Activated CD4-positive, CD25-positive, alpha-beta regulatory T cell (primary cell): Measurements from ENCODE around the gene ABTB1.

Experiments used
- DNase-seq, 4 experiments: peaks; one replicate each; lab custom pipeline; 2025; lab: John Stamatoyannopoulos, UW

Gene ABTB1

GRCh38 chr3:127687228-127687737 is 14.5 kb downstream of the ABTB1 start:
- DNase-seq, result no peak

DNA sequence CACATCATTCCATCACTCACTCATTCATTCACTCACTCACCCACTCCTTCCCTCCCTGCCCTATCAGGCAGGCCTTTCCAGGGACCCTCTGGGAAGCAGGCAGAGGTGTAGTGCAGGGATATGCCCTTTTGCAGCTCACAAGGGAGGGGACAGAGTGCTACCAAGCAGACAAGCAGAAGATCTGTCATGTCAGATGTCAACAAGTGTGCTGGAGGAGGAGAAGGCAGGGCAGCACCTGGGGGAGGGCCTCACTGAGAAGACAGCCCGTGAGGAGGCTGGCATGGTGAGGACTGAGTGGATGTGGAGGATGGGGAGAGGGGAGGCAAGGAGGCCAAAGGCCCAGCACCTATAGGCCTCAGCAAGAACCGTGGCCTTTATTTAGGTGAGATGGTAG is 15.3 kb downstream of the ABTB1 start:
- no peak for DNase-seq

GRCh38 chr3:127688416-127689265 is 15.9 kb downstream of the ABTB1 start:
- DNase-seq, result no peak

DNA sequence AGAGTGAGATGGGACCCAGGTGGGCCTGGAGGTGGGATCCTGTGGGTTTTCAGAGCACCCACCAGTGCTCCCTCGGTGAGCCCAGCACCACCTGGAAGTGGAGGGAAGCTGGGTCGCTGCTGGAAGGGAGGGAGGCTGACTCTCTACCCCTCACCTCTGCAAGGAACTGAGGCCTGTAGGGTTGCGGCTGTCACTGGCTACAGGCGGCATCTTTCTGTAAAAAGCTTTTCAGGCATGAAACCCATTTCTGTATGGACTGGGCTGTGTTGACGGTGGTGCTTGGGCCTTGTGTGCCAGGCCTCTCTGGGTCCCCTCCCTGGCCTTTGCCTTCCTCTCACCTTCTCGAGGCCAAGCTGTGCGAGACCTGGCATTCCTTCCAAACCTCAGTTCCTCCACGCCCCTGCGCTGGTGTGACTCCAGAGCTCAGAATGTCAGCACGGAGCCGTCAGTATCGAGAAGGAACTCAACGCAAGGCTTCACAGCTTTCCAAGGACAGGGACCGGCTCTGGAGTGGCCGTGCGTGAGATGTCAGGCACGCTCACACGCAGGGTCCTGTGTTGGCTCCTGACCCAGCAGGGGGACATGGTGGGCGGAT is 16.6 kb downstream of the ABTB1 start:
- no peak for DNase-seq

GRCh38 chr3:127690106-127690505 is 17.4 kb downstream of the ABTB1 start:
- DNase-seq, result no peak

DNA sequence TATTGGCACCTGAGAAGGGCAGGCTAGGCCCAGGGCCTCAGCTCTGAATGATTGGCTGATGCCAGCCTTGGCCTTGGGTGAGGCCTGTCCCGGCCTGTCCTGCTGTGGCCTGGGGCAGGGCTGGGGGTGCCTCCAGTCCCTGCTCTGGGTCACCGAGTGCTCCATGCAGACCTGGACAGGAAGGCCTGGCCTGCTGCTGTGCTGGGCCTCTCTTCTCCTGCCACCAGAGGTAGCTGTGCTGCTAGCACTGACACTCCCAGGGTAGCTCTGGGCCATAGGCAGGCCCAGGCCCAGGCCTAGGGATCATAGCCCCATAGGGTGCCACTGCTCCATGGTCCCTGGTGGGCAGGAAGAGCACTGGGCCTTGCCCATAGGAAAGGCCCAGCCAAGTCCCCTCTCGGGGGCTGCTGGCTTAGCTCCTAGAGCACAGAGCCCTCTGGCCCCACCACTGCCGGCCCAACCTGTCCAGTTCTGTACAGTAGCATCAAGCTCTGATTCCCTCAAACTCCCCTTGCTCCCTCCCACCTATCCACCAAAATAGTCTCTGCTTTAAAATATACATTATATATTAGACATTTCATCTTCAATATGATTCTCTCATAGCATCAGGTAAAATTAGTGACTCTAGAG is 18.2 kb downstream of the ABTB1 start:
- no peak for DNase-seq

- no peak for DNase-seq
Observed at GRCh38 chr3:127691489-127691888, 18.7 kb downstream of the ABTB1 start.

- DNase-seq, result no peak
Observed at GRCh38 chr3:127691974-127692373, 19.2 kb downstream of the ABTB1 start.

- DNase-seq, result no peak
Observed at GRCh38 chr3:127692501-127693335, 20.0 kb downstream of the ABTB1 start.

DNA sequence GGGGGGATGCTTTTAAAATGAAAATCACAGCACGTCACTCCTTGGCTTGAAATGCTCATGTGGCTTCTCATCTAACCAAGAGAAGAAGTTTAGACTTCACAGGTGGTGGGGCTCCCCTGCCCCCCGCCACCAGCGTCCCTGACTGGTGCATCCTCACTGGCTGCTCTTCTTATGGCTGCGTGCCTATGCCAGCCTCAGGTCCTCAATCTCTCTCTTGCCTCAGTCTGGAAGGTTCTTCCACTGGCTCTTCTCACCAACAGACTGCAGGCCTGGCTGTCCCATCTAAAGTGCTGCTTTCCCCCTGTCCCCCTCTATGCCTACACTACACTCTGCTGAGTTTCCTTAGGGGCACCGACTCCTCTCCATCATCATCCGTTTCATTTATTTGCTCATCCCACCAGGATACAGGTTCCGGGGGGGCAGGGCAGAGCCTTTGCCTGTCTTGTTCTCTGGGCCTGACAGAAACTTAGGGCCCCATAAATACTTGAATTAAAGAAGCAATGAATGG is 20.6 kb downstream of the ABTB1 start:
- no peak for DNase-seq

- DNase-seq, result no peak
Observed at GRCh38 chr3:127694467-127695215, 21.9 kb downstream of the ABTB1 start.

DNA sequence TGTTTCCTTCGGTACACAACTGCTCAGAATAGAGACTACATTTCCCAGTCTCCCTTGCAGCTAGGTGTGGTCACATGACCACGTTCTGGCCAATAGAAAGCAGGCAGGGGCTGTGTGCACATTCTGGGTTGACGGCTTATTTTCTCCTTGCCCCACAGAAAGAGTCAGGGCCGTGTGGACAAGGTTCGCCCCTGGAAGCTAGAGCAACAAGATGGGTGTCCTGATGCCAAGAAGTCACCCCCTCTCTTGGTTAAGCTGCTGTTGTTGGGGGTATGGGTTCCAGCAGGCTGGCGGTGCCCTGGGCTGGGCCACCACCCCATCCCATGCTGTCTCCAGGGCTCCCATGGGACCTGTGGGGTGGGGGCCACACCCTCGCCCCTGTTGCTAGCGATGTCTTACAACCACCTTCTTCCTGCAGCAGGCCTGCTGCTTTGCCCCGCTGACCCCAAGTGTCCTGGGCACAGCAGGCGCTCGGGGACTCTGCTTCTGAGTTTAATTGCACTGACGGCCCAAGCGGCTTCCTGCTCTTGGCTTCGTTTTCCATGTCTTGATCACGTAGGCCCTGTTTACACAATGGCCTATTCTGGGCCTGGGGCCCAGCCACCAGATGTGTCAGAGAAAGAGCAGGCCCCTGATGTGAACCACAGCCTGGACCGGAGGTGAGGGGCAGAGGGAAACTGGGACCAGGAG is 24.9 kb downstream of the ABTB1 start:
- DNase-seq, result no peak

DNA sequence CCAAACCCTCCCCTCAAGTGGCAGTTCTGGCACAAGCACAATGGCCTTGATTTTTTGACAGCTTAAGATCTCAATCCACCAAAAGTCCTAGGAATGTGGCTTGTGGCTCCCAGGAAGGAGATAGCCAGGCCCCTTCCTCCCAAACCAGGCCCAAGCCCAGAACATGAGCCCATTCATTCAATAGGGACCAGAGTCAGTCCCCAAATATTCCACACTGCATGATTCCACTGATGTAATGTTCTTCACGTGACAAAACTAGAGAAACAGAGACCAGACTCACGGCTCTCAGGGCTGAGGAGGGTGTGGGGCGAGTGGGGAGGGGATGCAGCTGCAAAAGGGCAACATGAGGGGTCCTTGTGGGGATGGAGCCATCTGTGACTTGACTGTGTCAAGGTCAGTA is 25.5 kb downstream of the ABTB1 start:
- DNase-seq, result no peak

DNA sequence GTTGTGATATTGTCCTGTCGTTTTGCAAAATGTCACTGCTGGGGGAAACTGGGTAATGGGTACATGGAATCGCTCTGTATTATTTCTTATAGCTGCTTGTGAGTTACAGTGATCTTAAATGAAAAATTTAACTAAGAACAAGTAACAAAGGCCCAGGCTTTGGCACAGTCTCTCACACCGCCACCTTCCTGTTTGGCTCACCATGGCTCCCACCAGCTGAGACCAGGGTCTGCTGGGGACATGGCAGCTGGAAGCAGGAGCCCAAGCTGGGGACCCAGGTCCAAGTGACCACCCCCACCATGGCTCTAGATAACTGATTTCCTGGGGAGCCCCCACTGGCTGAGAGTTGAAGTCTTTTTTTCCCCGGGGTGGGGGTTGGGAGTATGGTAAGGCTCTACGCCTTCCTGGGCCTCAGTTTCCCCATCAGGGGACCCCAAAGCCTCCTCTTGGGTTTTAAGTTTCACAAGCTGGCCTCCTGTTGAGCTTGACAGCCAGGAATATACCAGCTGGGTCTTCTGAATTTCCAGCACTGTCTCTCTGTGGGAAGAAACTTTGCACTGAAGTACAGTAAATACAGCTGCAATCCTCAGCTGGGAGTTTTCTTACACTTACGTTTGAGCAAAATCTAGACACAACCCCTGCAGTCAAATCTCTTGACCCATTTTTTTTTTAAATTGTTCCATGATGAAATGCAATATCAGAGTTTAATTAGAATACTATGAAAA is 26.1 kb downstream of the ABTB1 start:
- DNase-seq, result no peak

DNA sequence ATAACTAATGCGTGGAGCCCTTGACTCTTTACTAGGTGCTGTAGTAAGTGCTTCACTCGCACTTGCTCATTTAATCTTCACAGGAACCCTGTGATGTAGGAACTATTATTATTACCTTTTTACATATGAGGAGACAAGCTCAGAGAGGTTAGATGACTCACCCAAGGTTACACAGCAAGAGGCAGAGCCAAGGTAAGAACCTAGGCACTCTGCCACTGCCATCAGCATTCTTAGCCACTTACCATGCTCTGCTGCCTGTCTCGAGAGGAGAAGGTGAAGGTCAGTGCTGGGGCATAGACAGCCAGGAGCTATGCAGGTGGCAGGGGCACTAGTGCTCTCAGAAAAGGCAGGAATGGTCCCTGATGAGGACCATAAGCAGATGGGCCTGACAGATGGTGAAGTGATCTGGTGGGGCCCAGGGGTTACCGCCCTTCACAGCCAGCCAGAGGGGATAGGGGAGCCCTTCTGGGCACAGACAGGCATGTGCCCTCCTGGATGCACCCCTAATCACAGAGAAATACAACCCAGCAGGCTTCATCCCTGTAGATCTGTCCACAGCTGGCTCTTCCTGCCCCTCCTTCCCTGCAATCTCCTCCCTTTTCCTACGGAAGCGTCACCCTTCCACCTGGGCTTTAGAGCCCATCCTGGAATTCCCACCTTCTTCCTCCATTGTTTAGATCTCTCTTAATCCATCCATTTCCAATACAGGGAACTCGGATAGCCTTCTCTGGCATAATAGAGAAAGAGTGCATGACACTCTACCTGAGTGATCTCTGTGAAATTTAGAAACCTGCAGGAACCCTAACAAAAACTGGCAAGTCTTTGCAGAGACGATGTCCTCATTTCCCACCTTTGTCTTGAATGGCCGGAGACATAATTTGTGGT is 26.9 kb downstream of the ABTB1 start:
- DNase-seq, result no peak

DNA sequence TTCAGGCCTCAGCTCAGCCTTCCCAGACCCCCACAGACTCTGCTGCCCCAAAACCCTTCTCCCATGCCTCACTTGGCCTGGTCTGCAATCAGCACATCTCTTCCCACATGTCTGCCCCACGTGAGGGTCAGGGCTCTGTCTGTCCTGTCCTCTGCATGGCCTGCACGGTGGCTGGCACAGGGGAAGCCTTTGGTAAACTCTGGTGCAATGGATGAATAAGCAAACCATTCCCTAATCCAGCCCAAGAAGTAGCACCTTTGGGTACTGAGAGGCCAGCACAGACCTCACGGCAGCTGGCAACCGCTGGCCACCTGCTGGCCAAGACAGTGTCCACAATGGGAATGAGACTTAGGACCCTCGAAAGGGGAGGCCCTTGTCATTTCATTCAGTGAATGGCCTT is 27.7 kb downstream of the ABTB1 start:
- DNase-seq, result no peak

DNA sequence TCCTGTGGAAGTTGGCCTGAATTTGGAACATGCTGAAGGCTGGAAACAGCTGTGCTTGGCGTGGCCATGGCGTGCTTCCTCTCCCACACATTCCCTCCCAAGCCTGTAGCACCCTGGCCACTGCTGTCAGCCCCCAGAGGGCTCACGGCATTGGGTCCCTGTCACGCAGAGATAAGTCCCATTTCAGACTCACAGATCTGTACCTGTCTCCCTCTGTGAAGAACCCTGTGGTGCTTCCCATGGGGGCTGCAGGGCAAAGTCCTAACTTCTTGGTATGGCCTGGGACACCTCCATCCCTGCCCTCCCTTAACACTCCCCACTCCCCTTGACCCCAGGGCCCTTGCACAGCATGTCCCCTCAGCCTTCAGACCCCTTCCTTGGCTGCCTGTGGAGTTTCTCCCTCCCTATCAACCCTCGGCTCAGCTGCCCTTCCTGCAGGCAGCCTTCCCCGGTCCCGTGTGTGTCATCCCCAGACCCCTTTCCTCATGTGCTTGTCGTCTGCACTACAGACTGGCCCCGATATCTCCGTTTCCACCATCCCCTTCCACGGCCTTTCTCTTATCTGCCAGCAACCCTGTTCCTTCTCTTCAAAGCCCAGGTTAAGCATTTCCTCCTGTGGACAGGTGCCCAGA is 28.6 kb downstream of the ABTB1 start:
- no peak for DNase-seq

DNA sequence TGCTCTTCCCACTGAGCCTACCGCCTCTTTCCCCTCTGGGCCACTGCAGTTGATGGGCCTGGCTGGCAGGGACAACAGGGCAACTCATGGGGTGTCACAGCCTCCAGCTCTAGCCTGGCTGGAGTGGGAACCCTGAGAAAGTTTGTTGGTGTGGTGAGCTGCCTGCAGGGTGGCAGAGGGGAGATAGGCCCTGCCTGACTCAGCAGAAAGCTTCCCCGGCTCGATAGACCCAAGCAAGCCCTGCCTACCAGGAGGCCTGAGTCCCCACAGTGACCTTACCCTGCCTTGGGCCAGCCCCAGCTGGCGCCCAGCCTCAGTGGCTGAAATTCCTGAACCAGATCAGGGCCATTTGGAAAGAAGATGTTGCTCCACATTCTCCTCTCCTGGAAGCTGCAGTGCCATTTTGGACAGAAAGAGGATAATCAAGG is 29.4 kb downstream of the ABTB1 start:
- DNase-seq, result no peak
